B cell (primary cell): ENCODE results near the gene SCP2. TPM values are rescaled to one million over a fixed set of nuclear protein-coding genes. Genes with fewer than 3 reads are reported as not detected.

Experiments used
- ATAC-seq: fragments of 200-7000 bp; cut with Tn5 transposase; one replicate; pipeline ENCODE4 v1.10.0; 2021; ENCODE audit warnings: low read depth, mild to moderate bottlenecking, moderate number of reproducible peaks, moderate library complexity
- CTCF ChIA-PET: fragments of 350-600 bp; sonication (Branson Sonifier 250); formaldehyde crosslinking; loops from one replicate; lab custom pipeline; 2021; ENCODE audit warnings: antibody characterized with exemption, inconsistent platforms; lab: Charles Lee
- POLR2A ChIA-PET: fragments of 350-600 bp; sonication (Branson Sonifier 250); formaldehyde crosslinking; loops from one replicate; lab custom pipeline; 2021; ENCODE audit warnings: antibody characterized with exemption; lab: Charles Lee
- DNase-seq: peaks from one replicate; pipeline ENCODE4 v3.0.0; 2013
- H2AFZ ChIP-seq: 2 replicates; pipeline ENCODE4 v1.6.1; 2012; ENCODE audit warnings: mild to moderate bottlenecking, low read depth, low read length; ENCODE audit not compliant: insufficient read depth, poor library complexity, severe bottlenecking
- H3K27ac ChIP-seq, 2 donors: 1 replicate in 1 of 2; 2 replicates in 1 of 2; pipeline ENCODE4 v1.5.1; 2012 to 2013; ENCODE audit warnings: low read length in 2 of 2, mild to moderate bottlenecking in 2 of 2, moderate library complexity in 1 of 2
- H3K27me3 ChIP-seq, 4 experiments: fragments of 200-600 bp in 1 of 4; sonication (generic) in 1 of 4; replicated peaks in 1 of 4; 1 replicate in 2 of 4; 2 replicates in 2 of 4; pipeline versions ENCODE4 v1.6.1 to v1.7.0; 2013 to 2016; ENCODE audit warnings: low read length in 3 of 4, mild to moderate bottlenecking in 2 of 4, mixed read lengths in 1 of 4, moderate library complexity in 1 of 4; ENCODE audit not compliant: insufficient read depth in 4 of 4, control insufficient read depth in 3 of 4; ENCODE audit errors: control extremely low read depth in 1 of 4
- H3K36me3 ChIP-seq, 2 experiments: replicated peaks in 1 of 2; 1 replicate in 1 of 2; 2 replicates in 1 of 2; pipeline versions ENCODE4 v1.6.1 to v1.7.1; 2013; ENCODE audit warnings: low read length in 1 of 2; ENCODE audit not compliant: insufficient read depth in 2 of 2, control insufficient read depth in 1 of 2; ENCODE audit errors: control extremely low read depth in 1 of 2, extremely low read depth in 1 of 2
- H3K4me1 ChIP-seq, 2 donors: fragments of 200-600 bp in 1 of 2; sonication (generic) in 1 of 2; 1 replicate in 1 of 2; 2 replicates in 1 of 2; pipeline versions ENCODE4 v1.5.1 to v1.6.1; 2013 to 2017; ENCODE audit warnings: low read length in 2 of 2; ENCODE audit not compliant: control insufficient read depth in 2 of 2, insufficient read depth in 2 of 2
- H3K4me2 ChIP-seq: replicated peaks from 2 replicates; pipeline ENCODE3; 2012; ENCODE audit warnings: mild to moderate bottlenecking, low read depth, low read length; ENCODE audit not compliant: poor library complexity, severe bottlenecking
- H3K4me3 ChIP-seq, 5 experiments: fragments of 200-600 bp in 1 of 5; sonication (generic) in 1 of 5; 1 replicate in 3 of 5; 2 replicates in 2 of 5; pipeline versions ENCODE4 v1.5.1 to v1.7.0; 2011 to 2016; ENCODE audit warnings: low read length in 4 of 5, mild to moderate bottlenecking in 4 of 5, low read depth in 2 of 5, control low read depth in 1 of 5, moderate library complexity in 1 of 5; ENCODE audit not compliant: insufficient read depth in 1 of 5; ENCODE audit errors: control extremely low read depth in 1 of 5, extremely low read depth in 1 of 5
- H3K79me2 ChIP-seq: fragments of 200-600 bp; sonication (generic); one replicate; pipeline ENCODE4 v1.6.0; 2016; ENCODE audit warnings: low read length; ENCODE audit not compliant: control insufficient read depth, insufficient read depth
- H3K9ac ChIP-seq: fragments of 200-600 bp; sonication (generic); 2 replicates; pipeline ENCODE4 v1.6.1; 2017; ENCODE audit warnings: mild to moderate bottlenecking, low read length, moderate library complexity
- H3K9me3 ChIP-seq, 3 donors: one replicate each; pipeline versions ENCODE4 v1.6.1 to v1.7.1; 2013; ENCODE audit warnings: low read length in 2 of 3; ENCODE audit not compliant: control insufficient read depth in 2 of 3, insufficient read depth in 1 of 3; ENCODE audit errors: control extremely low read depth in 1 of 3
- H4K20me1 ChIP-seq: 2 replicates; pipeline ENCODE4 v1.6.0; 2012; ENCODE audit warnings: mild to moderate bottlenecking, low read length; ENCODE audit not compliant: insufficient read depth, control insufficient read depth, poor library complexity, severe bottlenecking
- H3K27ac Mint-ChIP-seq: one replicate; pipeline ENCODE4 v1.8.0; 2021; ENCODE audit warnings: mixed read lengths
- H3K27me3 Mint-ChIP-seq: one replicate; pipeline ENCODE4 v1.8.0; 2021; ENCODE audit warnings: mixed read lengths
- H3K4me1 Mint-ChIP-seq: one replicate; pipeline ENCODE4 v1.8.0; 2021; ENCODE audit warnings: mixed read lengths
- H3K4me3 Mint-ChIP-seq: one replicate; pipeline ENCODE4 v1.8.0; 2021; ENCODE audit warnings: mixed read lengths
- H3K9me3 Mint-ChIP-seq: one replicate; pipeline ENCODE4 v1.8.0; 2022; ENCODE audit warnings: mixed read lengths; ENCODE audit not compliant: insufficient read depth
- CTCF ChIP-seq: fragments of 200-600 bp; IDR thresholded peaks from one replicate; pipeline ENCODE4 v1.8.0; 2022; ENCODE audit warnings: antibody characterized with exemption, mild to moderate bottlenecking
- EZH2 ChIP-seq: IDR thresholded peaks from 2 replicates; pipeline ENCODE4 v1.6.1; 2012; ENCODE audit warnings: borderline replicate concordance, low read depth, mild to moderate bottlenecking, moderate library complexity, low read length; ENCODE audit not compliant: insufficient read depth, poor library complexity, severe bottlenecking
- WGBS: methylation state at CpG from one replicate; pipeline ENCODE4 v1.1.5; 2013; ENCODE audit warnings: missing lambda C conversion rate; ENCODE audit not compliant: insufficient coverage; 5-methylcytosine and 5-hydroxymethylcytosine counted together
- intact Hi-C: fragments of 100-400 bp; cut with micrococcal nuclease; formaldehyde crosslinking; loops from one replicate; pipeline ENCODE4 v1.10.0; 2022
- polyA plus RNA-seq: library from polyadenylated mRNA; depleted of rRNA; stranded (reverse); fragments of >200 nt; gene quantifications from 2 replicates; pipeline ENCODE4 v1.2.3, GENCODE V29; 2012
- total RNA-seq, 2 donors: library from RNA; stranded (reverse); fragments of 120-200 nt in 1 of 2; gene quantifications; 1 replicate in 1 of 2; 2 replicates in 1 of 2; pipeline versions ENCODE4 v1.2.3 to v1.2.4, GENCODE V29; 2013 to 2022

The SCP2 gene
- total and polyA plus RNA-seq, 2 donors (not counting 1 experiment from before 2014, with no cell fraction given): 19.4 to 46.6 TPM

DNA sequence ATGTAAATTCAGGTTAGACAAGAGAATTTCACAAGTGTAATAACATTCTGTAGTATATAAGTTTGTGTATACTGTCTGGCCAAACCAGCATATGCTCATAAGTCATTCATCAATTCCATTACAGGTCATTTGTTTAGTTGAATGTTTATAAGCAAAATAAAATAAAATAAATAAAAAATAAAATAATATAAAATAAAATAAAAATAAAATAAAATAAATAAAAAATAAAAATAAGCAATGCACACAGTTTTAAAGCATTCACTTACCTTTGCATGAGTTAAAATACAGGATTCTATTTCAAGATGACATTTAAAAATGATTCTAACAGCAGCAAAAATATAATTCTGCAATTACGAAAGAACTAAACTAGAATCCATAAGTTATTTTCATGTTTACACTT is 144.8 kb downstream of the SCP2 start:
- intact Hi-C loops: no loop called here
- no peak for ATAC-seq
- Histone ChIP-seq H3K4me2 (no peak overlapping the region), H3K27me3 (no peaks in the 10 kb centered on the region), H2AFZ (no peak overlapping the region), H3K9me3 (no peaks in the 10 kb centered on the region), H3K79me2 (no peaks in the 10 kb centered on the region), H3K4me1 (no peaks in the 10 kb centered on the region), H3K9ac (no peak overlapping the region), H4K20me1 (no peaks in the 10 kb centered on the region), H3K4me3 (no peak overlapping the region), H3K36me3 (no peaks in the 10 kb centered on the region), H3K27ac (no peak overlapping the region)
- TF ChIP-seq CTCF (no peak), EZH2 (no peak)
- no peaks in the 10 kb centered on the region for H3K27me3 Mint-ChIP-seq
- H3K27ac Mint-ChIP-seq: no peak overlapping the region
- H3K4me3 Mint-ChIP-seq: no peak overlapping the region
- no peaks in the 10 kb centered on the region for H3K9me3 Mint-ChIP-seq
- no CpG with 5 or more reads among the region's 1 CpG for whole genome bisulfite sequencing
- H3K4me1 Mint-ChIP-seq: no peaks in the 10 kb centered on the region
- no peak for DNase-seq
- CTCF ChIA-PET: no interaction called here
- POLR2A ChIA-PET: no interaction called here

GRCh38 chr1:53073287-53073686 is 146.2 kb downstream of the SCP2 start:
- ATAC-seq (no peak), DNase-seq (no peak)
- Histone ChIP-seq H3K9me3 (no peaks in the 10 kb centered on the region), H4K20me1 (no peaks in the 10 kb centered on the region), H3K9ac (no peak overlapping the region), H2AFZ (no peak overlapping the region), H3K27ac (no peak overlapping the region), H3K4me3 (no peak overlapping the region), H3K36me3 (no peaks in the 10 kb centered on the region), H3K79me2 (no peaks in the 10 kb centered on the region), H3K4me1 (no peaks in the 10 kb centered on the region), H3K4me2 (no peak overlapping the region), H3K27me3 (no peaks in the 10 kb centered on the region)
- Mint-ChIP-seq H3K9me3 (no peaks in the 10 kb centered on the region), H3K4me1 (no peaks in the 10 kb centered on the region), H3K27me3 (no peaks in the 10 kb centered on the region), H3K4me3 (no peak overlapping the region), H3K27ac (no peak overlapping the region)
- intact Hi-C loops: no loop called here
- TF ChIP-seq EZH2: no peak
- no peak for TF ChIP-seq CTCF
- ChIA-PET CTCF (no interaction called here), POLR2A (no interaction called here)
- 92% methylated on average over 4 of the region's 7 CpGs for WGBS
